ENCODE data around the gene TTN.

DNA sequence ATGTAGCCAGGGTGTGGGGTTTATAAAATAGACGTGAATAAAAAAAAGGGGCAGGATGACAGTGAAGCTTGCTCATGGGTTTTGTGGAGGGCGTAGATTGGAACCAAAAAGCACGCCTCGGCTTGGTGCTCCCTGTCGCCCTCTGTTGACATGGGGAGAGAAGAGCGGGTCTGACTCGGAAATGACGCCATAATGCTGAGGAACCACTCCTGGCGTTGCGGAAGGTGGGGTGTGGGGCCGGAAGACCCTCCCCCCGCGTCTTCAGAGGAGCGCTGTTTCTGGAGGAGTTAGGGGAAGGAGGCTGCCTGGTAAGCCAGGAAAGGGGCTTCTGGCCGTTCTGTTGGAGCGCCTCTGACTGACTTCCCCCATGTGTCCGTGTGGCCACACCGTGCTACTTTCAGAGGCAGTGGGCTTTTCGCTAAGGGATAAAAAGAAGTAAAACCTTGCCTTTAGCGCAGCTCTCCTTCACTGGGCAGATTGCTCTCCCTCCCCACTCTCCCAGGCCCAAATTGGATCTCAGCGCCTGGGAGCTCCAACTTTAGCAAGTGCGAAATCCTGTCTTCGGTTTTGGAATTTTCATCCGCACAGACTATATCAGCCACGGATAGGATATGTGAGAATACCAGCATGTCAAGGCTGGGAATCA is 284.1 kb downstream of the TTN start:
- TF ChIP-seq CTCF (IDR thresholded peaks at IDR 0.05), result peak; percentile 77
- no peak for TF ChIP-seq EZH2 (IDR thresholded peaks at IDR 0.05; ENCODE audit: borderline replicate concordance, insufficient read depth, low read depth, low read length, poor library complexity, severe bottlenecking)

All from B cell (primary cell).